COLO668 (cell line): ENCODE results near the gene CHIT1.
"Not testable (repeated sequence)": the region's sequence is repeated elsewhere in the genome, so short reads cannot be mapped to it uniquely, and the experiment has no call there.

ENCODE experiments used
- DNase-seq: peaks from one replicate; lab custom pipeline; 2025; ENCODE audit not compliant: unreplicated experiment; lab: John Stamatoyannopoulos, UW

The CHIT1 gene

DNA sequence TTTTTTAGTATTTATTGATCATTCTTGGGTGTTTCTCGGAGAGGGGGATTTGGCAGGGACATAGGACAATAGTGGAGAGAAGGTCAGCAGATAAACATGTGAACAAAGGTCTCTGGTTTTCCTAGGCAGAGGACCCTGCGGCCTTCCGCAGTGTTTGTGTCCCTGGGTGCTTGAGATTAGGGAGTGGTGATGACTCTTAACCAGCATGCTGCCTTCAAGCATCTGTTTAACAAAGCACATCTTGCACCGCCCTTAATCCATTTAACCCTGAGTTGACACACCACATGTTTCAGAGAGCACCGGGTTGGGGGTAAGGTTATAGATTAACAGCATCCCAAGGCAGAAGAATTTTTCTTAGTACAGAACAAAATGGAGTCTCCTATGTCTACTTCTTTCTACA is 36.7 kb upstream of the CHIT1 start:
- not testable (repeated sequence) for DNase-seq

DNA sequence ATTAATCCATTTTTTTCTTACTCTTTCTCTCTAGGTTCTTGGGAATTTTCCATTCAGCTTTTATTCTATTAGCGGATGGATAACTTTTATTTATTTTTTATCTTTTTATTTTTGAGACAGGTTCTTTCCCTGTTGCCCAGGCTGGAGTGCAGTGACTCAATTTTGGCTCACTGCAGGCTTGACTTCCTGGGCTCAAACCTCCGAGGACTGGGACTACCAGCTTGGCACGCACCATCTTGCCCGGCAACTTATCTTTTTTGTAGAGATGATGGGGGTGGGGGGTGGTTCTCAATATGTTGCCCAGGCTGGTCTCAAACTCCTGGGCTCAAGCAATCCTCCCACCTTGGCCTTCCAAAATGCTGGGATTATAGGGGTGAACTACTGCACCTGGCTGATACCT is 36.1 kb upstream of the CHIT1 start:
- DNase-seq = no peak

DNA sequence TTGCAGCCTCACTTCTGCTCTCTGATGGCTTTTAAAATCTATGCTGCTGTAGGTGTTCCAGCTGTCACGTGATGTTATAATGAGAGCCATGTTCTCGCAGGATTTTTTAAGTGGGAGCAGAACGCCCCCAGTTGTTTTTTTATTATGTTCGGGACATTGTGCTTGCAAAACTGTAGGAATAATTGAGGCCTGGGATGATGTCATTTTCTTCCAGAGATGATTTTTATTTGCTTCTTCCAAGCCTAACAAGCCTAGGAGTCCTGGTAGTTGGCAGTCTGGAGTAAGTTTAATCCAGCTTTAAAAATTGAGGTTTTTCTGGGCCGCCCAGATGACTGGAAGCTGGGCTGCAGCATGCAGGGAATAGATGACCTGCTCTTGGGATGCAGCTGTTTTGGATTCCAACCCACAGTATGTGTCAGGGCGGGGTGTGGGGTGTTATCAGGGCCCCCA is 34.6 kb upstream of the CHIT1 start:
- DNase-seq = no peak

DNA sequence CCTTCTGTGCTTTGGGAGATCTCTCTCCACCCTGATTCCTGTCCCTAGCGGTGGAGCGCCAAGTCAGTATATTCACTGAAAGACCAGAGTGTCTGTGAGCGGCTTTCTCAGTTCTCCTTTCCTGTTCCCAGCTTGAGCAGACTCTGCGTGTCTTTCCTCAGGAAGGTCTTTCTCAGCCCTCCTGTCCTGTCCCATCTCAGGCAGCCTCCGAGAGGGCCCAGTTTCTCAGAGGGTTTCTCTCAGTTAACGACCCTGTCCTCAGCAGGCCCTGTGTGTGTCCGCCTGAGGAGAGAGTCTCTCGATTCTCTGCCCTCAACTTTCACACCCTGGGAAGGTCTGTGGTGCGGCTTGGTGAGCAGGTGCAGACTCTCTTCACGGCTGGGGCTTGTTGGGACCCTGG is 34.0 kb upstream of the CHIT1 start:
- no peak for DNase-seq

DNA sequence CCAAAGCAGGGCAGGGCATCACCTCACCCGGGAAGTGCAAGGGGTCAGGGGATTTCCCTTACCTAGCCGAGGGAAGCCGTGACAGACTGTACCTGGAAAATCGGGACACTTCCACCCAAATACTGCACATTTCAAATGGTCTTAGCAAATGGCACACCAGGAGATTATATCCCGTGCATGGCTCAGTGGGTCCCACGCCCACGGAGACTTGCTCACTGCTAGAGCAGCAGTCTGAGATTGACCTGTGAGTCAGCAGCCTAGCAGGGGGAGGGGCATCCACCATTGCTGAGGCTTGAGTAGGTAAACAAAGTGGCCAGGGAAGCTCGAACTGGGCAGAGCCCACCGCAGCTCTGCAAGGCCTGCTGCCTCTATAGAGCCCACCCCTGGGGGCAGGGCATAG is 27.2 kb upstream of the CHIT1 start:
- DNase-seq = not testable (repeated sequence)

DNA sequence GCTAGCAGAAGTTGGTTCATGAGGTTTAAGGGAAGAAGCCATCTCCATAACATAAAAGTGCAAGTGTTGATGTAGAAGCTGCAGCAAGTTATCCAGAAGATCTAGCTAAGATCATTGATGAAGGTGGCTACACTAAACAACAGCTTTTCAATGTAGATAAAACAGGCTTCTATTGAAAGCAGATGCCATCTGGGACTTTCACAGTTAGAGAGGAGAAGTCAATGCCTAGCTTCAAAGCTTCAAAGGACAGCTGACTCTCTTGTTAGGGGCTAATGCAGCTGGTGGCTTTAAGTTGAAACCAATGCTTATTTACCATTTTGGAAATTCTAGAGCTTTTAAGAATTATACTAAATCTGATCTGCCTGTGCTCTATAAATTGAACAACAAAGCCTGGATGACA is 25.3 kb upstream of the CHIT1 start:
- DNase-seq = not testable (repeated sequence)

DNA sequence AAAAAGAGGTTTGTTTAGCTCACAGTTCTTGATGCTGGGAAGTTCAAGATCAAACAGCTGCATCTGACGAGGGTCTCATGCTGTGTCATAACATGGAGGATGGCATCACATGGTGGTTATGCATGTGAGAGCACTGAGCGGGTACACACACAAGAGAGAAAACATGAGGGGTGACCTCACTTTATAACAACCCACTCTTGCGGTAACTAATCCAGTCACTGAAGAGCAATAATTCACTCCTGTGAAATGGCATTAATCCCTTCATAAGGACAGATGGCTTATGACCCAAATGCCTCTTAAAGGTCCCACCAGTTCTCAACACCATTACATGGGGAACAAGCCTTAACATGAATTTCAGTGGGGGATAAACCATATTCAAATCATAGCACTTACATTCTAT is 23.2 kb upstream of the CHIT1 start:
- DNase-seq = no peak

- no peak for DNase-seq
Observed at GRCh38 chr1:203251466-203251865, 22.0 kb upstream of the CHIT1 start.

- no peak for DNase-seq
Observed at GRCh38 chr1:203250911-203251310, 21.4 kb upstream of the CHIT1 start.

GRCh38 chr1:203244776-203245175 is 15.3 kb upstream of the CHIT1 start:
- no peak for DNase-seq

- DNase-seq = not testable (repeated sequence)
Observed at GRCh38 chr1:203241708-203242107, 12.2 kb upstream of the CHIT1 start.

- no peak for DNase-seq
Observed at GRCh38 chr1:203239526-203240305, 10.2 kb upstream of the CHIT1 start.

DNA sequence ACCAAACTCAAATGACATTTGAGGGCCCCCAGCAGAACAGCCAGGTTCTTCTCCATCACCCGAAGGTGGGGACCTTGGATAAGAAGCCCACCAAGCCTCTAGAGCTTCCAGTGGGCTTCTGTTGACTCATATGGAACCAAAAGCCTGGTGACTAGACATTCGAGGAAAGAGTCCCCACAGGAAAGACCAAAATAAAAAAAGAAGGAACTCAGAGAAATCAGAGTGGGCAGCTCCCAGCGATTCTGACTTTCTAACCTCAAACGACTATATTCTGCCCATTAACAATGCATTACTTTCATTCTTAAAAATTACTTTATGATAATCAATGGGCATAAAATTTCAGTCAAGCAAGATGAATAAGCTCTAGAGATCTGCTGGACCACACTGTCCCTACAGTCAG is 9.6 kb upstream of the CHIT1 start:
- no peak for DNase-seq

- DNase-seq = no peak
Observed at GRCh38 chr1:203238535-203238934, 9.1 kb upstream of the CHIT1 start.

DNA sequence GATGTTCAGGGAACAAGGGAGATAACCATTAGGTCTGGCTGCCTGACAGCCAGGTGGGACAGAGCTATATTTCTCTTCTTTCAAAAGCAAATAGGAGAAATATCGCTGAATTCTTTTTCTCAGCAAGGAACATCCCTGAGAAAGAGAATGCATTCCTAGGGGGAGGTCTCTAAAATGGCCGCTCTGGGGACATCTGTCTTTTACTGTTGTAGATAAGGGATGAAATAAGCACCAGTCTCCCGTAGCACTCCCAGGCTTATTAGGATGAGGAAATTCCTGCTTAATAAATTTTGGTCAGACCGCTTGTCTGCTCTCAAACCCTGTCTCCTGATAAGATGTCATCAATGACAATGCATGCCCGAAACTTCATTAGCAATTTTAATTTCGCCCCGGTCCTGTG is 5.4 kb upstream of the CHIT1 start:
- not testable (repeated sequence) for DNase-seq

DNA sequence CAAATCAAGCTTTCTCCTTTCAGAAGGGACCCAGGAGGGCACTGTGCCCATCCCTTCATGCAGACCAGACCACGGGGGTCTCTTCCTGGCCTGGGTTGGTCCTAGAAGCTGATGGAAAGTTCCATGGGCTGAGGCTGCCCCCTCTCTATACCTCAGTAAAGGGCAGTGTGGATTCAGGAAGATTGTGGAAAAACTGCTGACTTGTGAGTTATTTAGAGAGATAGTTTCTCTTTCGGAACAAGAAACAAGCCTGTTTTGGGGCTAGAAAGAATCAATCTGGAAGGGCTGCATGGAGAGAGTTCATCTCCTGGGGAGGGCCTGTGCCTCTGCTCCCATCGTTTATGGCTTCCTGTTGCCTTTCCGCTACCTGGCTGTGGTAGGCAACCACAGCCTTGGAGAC is 803 bp downstream of the CHIT1 start:
- no peak for DNase-seq

- no peak for DNase-seq
Observed at GRCh38 chr1:203227371-203228083, 1.9 kb downstream of the CHIT1 start.

DNA sequence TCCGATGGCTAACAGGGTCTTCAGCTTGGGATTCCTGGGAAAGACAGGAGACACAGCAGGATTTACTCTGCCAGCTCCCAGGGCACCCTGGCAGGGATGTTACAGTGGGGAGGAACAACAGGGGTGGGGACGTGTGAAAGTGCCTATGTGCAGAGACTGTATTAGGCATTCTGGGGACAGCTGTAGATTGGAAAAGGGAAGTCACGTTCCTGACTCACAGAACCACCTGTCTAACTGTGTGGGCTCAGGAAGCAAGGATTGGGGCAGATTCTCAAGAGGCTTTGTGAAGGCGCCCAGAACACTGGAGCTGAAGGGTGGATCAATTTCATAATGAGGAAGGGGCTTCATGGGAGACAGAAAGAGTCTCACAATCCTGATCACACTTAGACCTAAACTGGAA is 4.4 kb downstream of the CHIT1 start:
- no peak for DNase-seq

GRCh38 chr1:203223012-203223775 is 6.3 kb downstream of the CHIT1 start:
- DNase-seq = no peak

- DNase-seq = no peak
Observed at GRCh38 chr1:203219934-203220333, 9.5 kb downstream of the CHIT1 start.

- DNase-seq = no peak
Observed at GRCh38 chr1:203219171-203219570, 10.3 kb downstream of the CHIT1 start.

- no peak for DNase-seq
Observed at GRCh38 chr1:203217668-203218067, 11.8 kb downstream of the CHIT1 start.
